SKM-1 treated with dmso at 0.1 percent for 144 hours (cell line): ENCODE data around the gene CTNNA2.
A peak's percentile ranks its signal among the peaks of the same experiment; 100 is the strongest.

ENCODE experiments used
- DNase-seq: peaks from one replicate; lab custom pipeline; 2025; ENCODE audit not compliant: unreplicated experiment; lab: John Stamatoyannopoulos, UW

CTNNA2 gene

GRCh38 chr2:79915455-79915854, 402.6 kb downstream of the CTNNA2 start:
- no peak for DNase-seq

GRCh38 chr2:79916285-79916684, 403.4 kb downstream of the CTNNA2 start:
- DNase-seq = no peak

- DNase-seq = no peak
Observed at GRCh38 chr2:79920512-79921076, 407.7 kb downstream of the CTNNA2 start.

GRCh38 chr2:79929624-79930023, 416.8 kb downstream of the CTNNA2 start:
- no peak for DNase-seq

- no peak for DNase-seq
Observed at GRCh38 chr2:79935046-79935732, 422.3 kb downstream of the CTNNA2 start.

GRCh38 chr2:79935771-79936657, 423.2 kb downstream of the CTNNA2 start:
- DNase-seq = peak; percentile 32

GRCh38 chr2:79936715-79937114, 423.9 kb downstream of the CTNNA2 start:
- DNase-seq = no peak

GRCh38 chr2:79938648-79939047, 425.8 kb downstream of the CTNNA2 start:
- no peak for DNase-seq

- DNase-seq = no peak
Observed at GRCh38 chr2:79940364-79940763, 427.5 kb downstream of the CTNNA2 start.

GRCh38 chr2:79941179-79941578, 428.3 kb downstream of the CTNNA2 start:
- DNase-seq = no peak

GRCh38 chr2:79944205-79944604, 431.4 kb downstream of the CTNNA2 start:
- DNase-seq = no peak

- no peak for DNase-seq
Observed at GRCh38 chr2:79945653-79946445, 433.0 kb downstream of the CTNNA2 start.

GRCh38 chr2:79947751-79948150, 434.9 kb downstream of the CTNNA2 start:
- no peak for DNase-seq

- no peak for DNase-seq
Observed at GRCh38 chr2:79950526-79950925, 437.7 kb downstream of the CTNNA2 start.

- no peak for DNase-seq
Observed at GRCh38 chr2:79952616-79953015, 439.8 kb downstream of the CTNNA2 start.

- DNase-seq = no peak
Observed at GRCh38 chr2:79960035-79960434, 447.2 kb downstream of the CTNNA2 start.

GRCh38 chr2:79960519-79960918, 447.7 kb downstream of the CTNNA2 start:
- DNase-seq = no peak

- no peak for DNase-seq
Observed at GRCh38 chr2:79964966-79965365, 452.1 kb downstream of the CTNNA2 start.

- DNase-seq = no peak
Observed at GRCh38 chr2:79966369-79966768, 453.5 kb downstream of the CTNNA2 start.

GRCh38 chr2:79966882-79967281, 454.0 kb downstream of the CTNNA2 start:
- no peak for DNase-seq

GRCh38 chr2:79971807-79972206, 459.0 kb downstream of the CTNNA2 start:
- no peak for DNase-seq
